KMS-11 (cell line): Measurements from ENCODE around the gene GAB2.

Source experiments
- H2AFZ ChIP-seq: fragments of 200-600 bp; sonication (generic); 2 replicates; pipeline ENCODE4 v1.6.1; 2016; ENCODE audit warnings: antibody characterized with exemption, mixed run types, low read depth
- H3K27ac ChIP-seq: fragments of 200-600 bp; sonication (generic); 2 replicates; pipeline ENCODE4 v1.6.1; 2016; ENCODE audit warnings: mild to moderate bottlenecking, mixed run types
- H3K27me3 ChIP-seq: fragments of 200-600 bp; sonication (generic); 2 replicates; pipeline ENCODE4 v1.6.1; 2017; ENCODE audit warnings: mild to moderate bottlenecking, low read depth, mixed run types, moderate library complexity; ENCODE audit not compliant: insufficient read depth
- H3K36me3 ChIP-seq: fragments of 200-600 bp; sonication (generic); 2 replicates; pipeline ENCODE4 v1.6.1; 2017; ENCODE audit warnings: mild to moderate bottlenecking, mixed run types; ENCODE audit not compliant: insufficient read depth
- H3K4me1 ChIP-seq: fragments of 200-600 bp; sonication (generic); 2 replicates; pipeline ENCODE4 v1.6.1; 2016; ENCODE audit warnings: mild to moderate bottlenecking, low read depth, mixed run types; ENCODE audit not compliant: poor library complexity, severe bottlenecking
- H3K4me2 ChIP-seq: fragments of 200-600 bp; sonication (generic); 2 replicates; pipeline ENCODE4 v1.7.0; 2016; ENCODE audit warnings: mild to moderate bottlenecking, mixed run types
- H3K4me3 ChIP-seq: fragments of 200-600 bp; sonication (generic); IDR thresholded peaks from 2 replicates; pipeline ENCODE4 v1.6.1; 2017; ENCODE audit warnings: low read depth, low read length, mixed read lengths; ENCODE audit not compliant: insufficient read depth
- H3K79me2 ChIP-seq: fragments of 200-600 bp; sonication (generic); 2 replicates; pipeline ENCODE4 v1.6.1; 2016; ENCODE audit warnings: low read depth, mixed run types; ENCODE audit not compliant: insufficient read depth
- H3K9ac ChIP-seq: fragments of 200-600 bp; sonication (generic); 2 replicates; pipeline ENCODE4 v1.6.1; 2016; ENCODE audit warnings: mild to moderate bottlenecking, mixed run types
- H4K20me1 ChIP-seq: fragments of 200-600 bp; sonication (generic); 2 replicates; pipeline ENCODE4 v1.6.1; 2016; ENCODE audit warnings: mild to moderate bottlenecking, mixed run types; ENCODE audit not compliant: insufficient read depth
- TF ChIP-seq, protein P1 (sequence below): fragments of 200-600 bp; sonication (generic); conservative IDR thresholded peaks from 2 replicates; pipeline ENCODE4 v1.6.1; 2017; ENCODE audit warnings: low read depth, mild to moderate bottlenecking, antibody characterized with exemption, low read length, moderate library complexity, mixed read lengths

The GAB2 gene

DNA sequence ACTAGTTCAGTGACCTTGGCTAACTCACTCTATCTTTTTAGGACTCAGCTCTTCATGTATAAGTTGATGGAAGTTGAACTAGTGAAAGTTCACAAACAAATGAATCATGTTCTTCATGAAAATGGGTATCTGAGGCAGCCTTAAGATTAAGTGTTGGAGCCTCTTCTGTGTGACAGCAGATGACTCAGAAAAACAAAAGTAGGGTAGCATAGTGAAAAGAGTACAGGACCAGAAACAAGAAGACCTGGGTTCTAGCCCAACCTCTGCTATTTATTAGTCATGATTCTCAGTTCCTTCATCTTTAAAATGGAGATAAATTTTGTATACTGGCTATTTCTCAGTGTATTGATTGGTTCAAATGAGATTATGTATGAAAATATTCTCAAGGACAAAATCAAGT, 168.7 kb downstream of the GAB2 start:
- no peak overlapping the region for H3K27ac ChIP-seq
- no peak overlapping the region for H3K9ac ChIP-seq
- H4K20me1 ChIP-seq: no peaks in the 10 kb centered on the region
- TF ChIP-seq, protein P1, sequence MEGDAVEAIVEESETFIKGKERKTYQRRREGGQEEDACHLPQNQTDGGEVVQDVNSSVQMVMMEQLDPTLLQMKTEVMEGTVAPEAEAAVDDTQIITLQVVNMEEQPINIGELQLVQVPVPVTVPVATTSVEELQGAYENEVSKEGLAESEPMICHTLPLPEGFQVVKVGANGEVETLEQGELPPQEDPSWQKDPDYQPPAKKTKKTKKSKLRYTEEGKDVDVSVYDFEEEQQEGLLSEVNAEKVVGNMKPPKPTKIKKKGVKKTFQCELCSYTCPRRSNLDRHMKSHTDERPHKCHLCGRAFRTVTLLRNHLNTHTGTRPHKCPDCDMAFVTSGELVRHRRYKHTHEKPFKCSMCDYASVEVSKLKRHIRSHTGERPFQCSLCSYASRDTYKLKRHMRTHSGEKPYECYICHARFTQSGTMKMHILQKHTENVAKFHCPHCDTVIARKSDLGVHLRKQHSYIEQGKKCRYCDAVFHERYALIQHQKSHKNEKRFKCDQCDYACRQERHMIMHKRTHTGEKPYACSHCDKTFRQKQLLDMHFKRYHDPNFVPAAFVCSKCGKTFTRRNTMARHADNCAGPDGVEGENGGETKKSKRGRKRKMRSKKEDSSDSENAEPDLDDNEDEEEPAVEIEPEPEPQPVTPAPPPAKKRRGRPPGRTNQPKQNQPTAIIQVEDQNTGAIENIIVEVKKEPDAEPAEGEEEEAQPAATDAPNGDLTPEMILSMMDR: no peak
- H3K27me3 ChIP-seq: no peaks in the 10 kb centered on the region
- no peaks in the 10 kb centered on the region for H3K4me1 ChIP-seq
- no peaks in the 10 kb centered on the region for H3K36me3 ChIP-seq
- H3K79me2 ChIP-seq: no peaks in the 10 kb centered on the region
- H2AFZ ChIP-seq: no peak overlapping the region
- no peak overlapping the region for H3K4me3 ChIP-seq
- H3K4me2 ChIP-seq: no peak overlapping the region

DNA sequence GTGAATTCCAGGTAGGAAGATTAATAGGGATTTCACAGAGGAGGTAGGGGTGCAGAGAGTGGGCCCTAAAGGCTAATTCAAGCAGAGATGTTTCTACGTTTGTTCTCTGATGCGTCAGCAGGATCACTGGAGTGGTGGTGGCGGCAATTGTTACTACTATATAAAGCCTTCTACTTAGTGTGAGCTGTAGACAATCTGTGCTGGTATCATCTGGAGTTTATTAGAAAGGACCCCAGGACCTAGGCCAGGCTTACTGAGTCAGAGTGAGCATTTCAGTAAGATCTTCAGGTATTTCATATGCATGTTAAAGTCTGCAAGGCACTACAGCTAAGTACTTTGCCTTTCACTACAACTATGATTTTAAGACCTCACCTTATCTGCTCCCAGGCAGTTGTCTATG, 169.4 kb downstream of the GAB2 start:
- H3K79me2 ChIP-seq: no peaks in the 10 kb centered on the region
- no peaks in the 10 kb centered on the region for H3K4me1 ChIP-seq
- H4K20me1 ChIP-seq: no peaks in the 10 kb centered on the region
- TF ChIP-seq, protein P1: no peak
- H3K4me3 ChIP-seq: no peak overlapping the region
- H2AFZ ChIP-seq: no peak overlapping the region
- no peaks in the 10 kb centered on the region for H3K36me3 ChIP-seq
- H3K27ac ChIP-seq: no peak overlapping the region
- H3K4me2 ChIP-seq: no peak overlapping the region
- H3K9ac ChIP-seq: no peak overlapping the region
- no peaks in the 10 kb centered on the region for H3K27me3 ChIP-seq

DNA sequence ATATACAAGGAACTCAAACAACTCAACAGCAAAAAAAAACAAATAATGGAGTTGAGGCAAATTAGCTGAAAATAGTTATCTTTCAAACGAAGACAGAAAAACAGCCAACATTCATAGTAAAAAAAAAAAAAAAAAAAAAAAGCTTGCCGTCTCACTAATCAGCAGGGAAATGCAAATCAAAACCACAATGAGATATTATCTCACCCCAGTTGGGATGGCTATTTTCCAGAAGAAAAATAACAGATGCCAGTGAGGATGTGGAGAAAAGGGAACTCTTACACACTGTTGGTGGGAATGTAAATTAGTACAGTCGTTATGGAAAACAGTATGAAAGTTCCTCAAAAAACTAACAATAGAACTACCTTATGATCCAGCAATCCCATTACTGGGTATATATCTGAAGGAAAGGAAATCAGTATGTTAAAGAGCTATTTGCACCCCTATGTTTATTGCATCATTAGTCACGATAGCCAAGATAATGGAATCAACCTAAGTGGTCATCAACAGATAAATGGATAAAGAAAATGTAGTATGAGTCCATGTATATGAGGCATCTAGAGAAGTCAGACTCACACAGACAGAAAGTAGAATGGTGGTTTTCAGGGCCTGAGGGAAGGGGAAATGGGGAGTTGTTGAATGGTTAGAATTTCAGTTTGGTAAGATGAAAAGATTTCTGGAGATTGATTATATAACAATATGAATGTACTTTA, 172.9 kb downstream of the GAB2 start:
- TF ChIP-seq, protein P1: no peak
- no peak overlapping the region for H3K4me2 ChIP-seq
- no peak overlapping the region for H3K9ac ChIP-seq
- no peaks in the 10 kb centered on the region for H3K4me1 ChIP-seq
- H3K27ac ChIP-seq: no peak overlapping the region
- no peaks in the 10 kb centered on the region for H3K27me3 ChIP-seq
- no peaks in the 10 kb centered on the region for H4K20me1 ChIP-seq
- H3K79me2 ChIP-seq: no peaks in the 10 kb centered on the region
- no peak overlapping the region for H2AFZ ChIP-seq
- no peak overlapping the region for H3K4me3 ChIP-seq
- H3K36me3 ChIP-seq: no peaks in the 10 kb centered on the region

DNA sequence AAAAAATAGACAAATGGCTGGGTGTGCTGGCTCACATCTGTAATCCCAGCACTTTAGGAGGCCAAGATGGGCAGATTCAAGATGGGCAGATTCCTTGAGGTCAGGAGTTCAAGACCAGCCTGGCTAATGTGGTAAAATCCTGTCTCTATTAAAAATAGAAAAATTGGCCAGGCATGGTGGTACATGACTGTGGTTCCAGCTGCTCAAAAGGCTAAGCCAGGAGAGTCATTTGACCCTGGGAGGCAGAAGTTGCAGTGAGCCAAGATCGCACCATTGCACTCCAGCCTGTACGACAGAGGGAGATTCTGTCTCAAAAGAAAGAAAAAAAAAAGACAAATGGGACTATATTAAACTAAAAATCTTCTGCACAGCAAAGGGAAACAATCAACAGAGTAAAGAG, 173.5 kb downstream of the GAB2 start:
- TF ChIP-seq, protein P1: no peak
- H3K36me3 ChIP-seq: no peaks in the 10 kb centered on the region
- no peaks in the 10 kb centered on the region for H3K27me3 ChIP-seq
- H4K20me1 ChIP-seq: no peaks in the 10 kb centered on the region
- no peak overlapping the region for H3K4me3 ChIP-seq
- no peak overlapping the region for H3K27ac ChIP-seq
- no peak overlapping the region for H3K9ac ChIP-seq
- H3K4me1 ChIP-seq: no peaks in the 10 kb centered on the region
- H2AFZ ChIP-seq: no peak overlapping the region
- H3K4me2 ChIP-seq: no peak overlapping the region
- H3K79me2 ChIP-seq: no peaks in the 10 kb centered on the region
